IgD-negative memory B cell (primary cell): ENCODE results near the gene SIGLEC7. TPM values are rescaled to one million over a fixed set of nuclear protein-coding genes. Genes with fewer than 3 reads are reported as not detected.

Source experiments
- H3K27ac Mint-ChIP-seq, 3 donors: one replicate each; pipeline ENCODE4 v1.8.0; 2020 to 2022; ENCODE audit warnings: mild to moderate bottlenecking in 3 of 3, mixed read lengths in 3 of 3, moderate library complexity in 1 of 3
- H3K27me3 Mint-ChIP-seq: one replicate; pipeline ENCODE4 v1.8.0; 2021; ENCODE audit warnings: mixed read lengths
- H3K36me3 Mint-ChIP-seq: one replicate; pipeline ENCODE4 v1.8.0; 2020; ENCODE audit warnings: mild to moderate bottlenecking, mixed read lengths
- H3K4me1 Mint-ChIP-seq, 3 donors: one replicate each; pipeline ENCODE4 v1.8.0; 2020 to 2022; ENCODE audit warnings: mixed read lengths in 3 of 3, mild to moderate bottlenecking in 1 of 3
- H3K4me3 Mint-ChIP-seq, 4 donors: one replicate each; pipeline ENCODE4 v1.8.0; 2020 to 2022; ENCODE audit warnings: mild to moderate bottlenecking in 4 of 4, mixed read lengths in 4 of 4, moderate library complexity in 3 of 4
- H3K9me3 Mint-ChIP-seq, 3 donors: one replicate each; pipeline ENCODE4 v1.8.0; 2020 to 2021; ENCODE audit warnings: mixed read lengths in 3 of 3, mild to moderate bottlenecking in 1 of 3
- polyA plus RNA-seq: library from polyadenylated mRNA; unstranded; fragments of 300-500 nt; fragmentation: Illumina TruSeq; gene quantifications from one replicate; pipeline ENCODE4 v1.2.3, GENCODE V29; 2021

Gene SIGLEC7
- polyA plus RNA-seq, 1 donor from 2014 or later, result not detected

GRCh38 chr19:51107406-51108065 lies 34.6 kb upstream of the SIGLEC7 start:
- peaks cover 1% of the 10 kb centered on the region for H3K36me3 Mint-ChIP-seq

GRCh38 chr19:51108066-51108804 lies 33.9 kb upstream of the SIGLEC7 start, which contains the start of gene CTU1:
TSS of gene CTU1 (minus strand) at chr19:51108409. CDS start at chr19:51104569, 3,840 bp downstream.
- peak within 1 kb of the TSS; percentile 95 to 99 (median 96) for H3K27ac Mint-ChIP-seq
- no peaks in the 10 kb centered on the region for H3K27me3 Mint-ChIP-seq
- H3K4me3 Mint-ChIP-seq, result peak within 1 kb of the TSS; percentile 95 to 98 (median 96)
- no peaks in the 10 kb centered on the region for H3K9me3 Mint-ChIP-seq
- H3K4me1 Mint-ChIP-seq, result peaks cover 9 to 18% (median 18%) of the 10 kb centered on the region in 3 donors
- H3K36me3 Mint-ChIP-seq, result peaks cover 1% of the 10 kb centered on the region

More at GRCh38 chr19:51107406-51108065, 34.6 kb upstream of the SIGLEC7 start:
- no peaks in the 10 kb centered on the region for H3K27me3 Mint-ChIP-seq
- H3K4me3 Mint-ChIP-seq, result peak overlapping the region; percentile 95 to 98 (median 96)
- no peaks in the 10 kb centered on the region for H3K9me3 Mint-ChIP-seq
- peak overlapping the region; percentile 95 to 99 (median 96) for H3K27ac Mint-ChIP-seq
- peaks cover 9 to 20% (median 18%) of the 10 kb centered on the region in 3 donors for H3K4me1 Mint-ChIP-seq

- Mint-ChIP-seq H3K27me3 (no peaks in the 10 kb centered on the region), H3K27ac (peak overlapping the region; percentile 94 to 99 (median 95)), H3K4me3 (peak overlapping the region; percentile 95 to 98 (median 96)), H3K4me1 (peaks cover 9 to 18% (median 18%) of the 10 kb centered on the region in 3 donors), H3K36me3 (peaks cover 1% of the 10 kb centered on the region), H3K9me3 (no peaks in the 10 kb centered on the region)
Measured at GRCh38 chr19:51108805-51109146, 33.3 kb upstream of the SIGLEC7 start.

GRCh38 chr19:51110666-51110971 lies 31.5 kb upstream of the SIGLEC7 start:
- Mint-ChIP-seq H3K9me3 (peaks cover 0 to 1% (median 0%) of the 10 kb centered on the region in 3 donors), H3K27me3 (peaks cover 9% of the 10 kb centered on the region), H3K36me3 (peaks cover 1% of the 10 kb centered on the region), H3K4me1 (peaks cover 9 to 16% (median 16%) of the 10 kb centered on the region in 3 donors), H3K27ac (peak overlapping the region in 1 of 3 donors; percentile 31), H3K4me3 (no peak overlapping the region)

- Mint-ChIP-seq H3K4me1 (peaks cover 9 to 16% (median 12%) of the 10 kb centered on the region in 3 donors), H3K4me3 (no peak overlapping the region), H3K27me3 (peaks cover 9% of the 10 kb centered on the region), H3K27ac (no peak overlapping the region), H3K9me3 (peaks cover 0 to 1% (median 0%) of the 10 kb centered on the region in 3 donors), H3K36me3 (peaks cover 1% of the 10 kb centered on the region)
Measured at GRCh38 chr19:51111606-51112005, 30.5 kb upstream of the SIGLEC7 start.

GRCh38 chr19:51114087-51114729 lies 27.9 kb upstream of the SIGLEC7 start:
- Mint-ChIP-seq H3K4me1 (no peaks in the 10 kb centered on the region), H3K27me3 (peaks cover 11% of the 10 kb centered on the region), H3K9me3 (peaks cover 0 to 1% (median 0%) of the 10 kb centered on the region in 3 donors), H3K27ac (no peak overlapping the region), H3K4me3 (no peak overlapping the region), H3K36me3 (no peaks in the 10 kb centered on the region)

DNA sequence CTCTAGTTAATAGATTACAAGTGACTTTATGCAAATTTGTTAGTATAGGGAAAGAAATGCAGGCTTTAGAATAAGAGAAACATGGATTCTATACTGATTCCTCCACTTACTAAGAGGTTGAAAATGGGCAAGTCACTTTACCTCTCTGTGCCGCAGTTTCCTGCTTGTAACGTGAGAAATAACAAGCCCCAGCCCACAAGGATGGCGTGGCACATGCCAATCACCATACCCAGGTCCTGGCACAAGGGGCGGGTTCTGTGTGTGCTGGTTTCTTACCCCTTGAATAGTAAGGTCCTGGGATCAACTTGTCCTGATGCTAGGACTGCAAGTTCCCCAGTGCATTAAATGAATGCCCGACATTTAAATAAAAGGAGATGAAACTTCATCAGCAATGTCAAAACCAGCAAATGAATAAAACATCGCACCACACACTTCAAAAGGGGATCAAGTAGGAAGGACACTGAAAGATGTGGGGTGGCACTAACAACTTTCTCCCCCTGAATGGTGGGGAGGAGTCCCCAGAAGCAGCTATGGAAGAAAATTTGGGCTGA lies 25.3 kb upstream of the SIGLEC7 start:
- no peak overlapping the region for H3K27ac Mint-ChIP-seq
- H3K4me3 Mint-ChIP-seq, result peak overlapping the region in 1 of 4 donors; percentile 10
- no peaks in the 10 kb centered on the region for H3K36me3 Mint-ChIP-seq
- peaks cover 11% of the 10 kb centered on the region for H3K27me3 Mint-ChIP-seq
- H3K4me1 Mint-ChIP-seq, result no peaks in the 10 kb centered on the region
- H3K9me3 Mint-ChIP-seq, result peaks cover 0 to 3% (median 0%) of the 10 kb centered on the region in 3 donors

DNA sequence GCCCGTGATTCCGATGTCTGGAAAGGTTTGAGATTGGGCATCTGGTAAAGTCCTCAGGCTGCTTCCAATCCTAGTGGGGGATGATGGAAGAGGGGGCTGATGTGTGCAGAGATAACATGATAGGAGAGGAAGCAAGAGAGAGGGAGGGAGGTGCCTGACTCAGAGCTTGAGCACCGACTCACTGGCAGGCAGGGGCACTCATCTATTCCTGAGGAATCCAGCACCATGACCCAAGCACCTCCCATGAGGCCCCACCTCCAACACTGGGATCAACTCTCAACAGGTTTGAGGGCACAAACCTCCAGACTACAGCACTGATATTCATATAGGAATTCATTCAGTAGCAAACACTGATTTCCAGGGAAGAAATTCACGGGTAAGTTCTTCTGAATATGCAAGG lies 23.0 kb upstream of the SIGLEC7 start:
- Mint-ChIP-seq H3K27me3 (peaks cover 19% of the 10 kb centered on the region), H3K4me3 (no peak overlapping the region), H3K4me1 (peaks cover 2 to 9% (median 9%) of the 10 kb centered on the region in 3 donors), H3K9me3 (peaks cover 0 to 3% (median 0%) of the 10 kb centered on the region in 3 donors), H3K36me3 (peaks cover 2% of the 10 kb centered on the region), H3K27ac (no peak overlapping the region)

- H3K36me3 Mint-ChIP-seq, result peaks cover 2% of the 10 kb centered on the region
- peaks cover 0 to 3% (median 0%) of the 10 kb centered on the region in 3 donors for H3K9me3 Mint-ChIP-seq
- H3K27me3 Mint-ChIP-seq, result peaks cover 17% of the 10 kb centered on the region
- H3K27ac Mint-ChIP-seq, result no peak overlapping the region
- H3K4me1 Mint-ChIP-seq, result peaks cover 2 to 10% (median 9%) of the 10 kb centered on the region in 3 donors
- no peak overlapping the region for H3K4me3 Mint-ChIP-seq
Measured at GRCh38 chr19:51119611-51120010, 22.5 kb upstream of the SIGLEC7 start.

- H3K27me3 Mint-ChIP-seq, result peaks cover 14% of the 10 kb centered on the region
- peaks cover 4 to 10% (median 9%) of the 10 kb centered on the region in 3 donors for H3K4me1 Mint-ChIP-seq
- no peak overlapping the region for H3K27ac Mint-ChIP-seq
- peaks cover 2% of the 10 kb centered on the region for H3K36me3 Mint-ChIP-seq
- H3K9me3 Mint-ChIP-seq, result peaks cover 0 to 2% (median 0%) of the 10 kb centered on the region in 3 donors
- no peak overlapping the region for H3K4me3 Mint-ChIP-seq
Measured at GRCh38 chr19:51120160-51120559, 21.9 kb upstream of the SIGLEC7 start.

- no peak overlapping the region for H3K4me3 Mint-ChIP-seq
Measured at GRCh38 chr19:51121257-51121656, 20.8 kb upstream of the SIGLEC7 start.

DNA sequence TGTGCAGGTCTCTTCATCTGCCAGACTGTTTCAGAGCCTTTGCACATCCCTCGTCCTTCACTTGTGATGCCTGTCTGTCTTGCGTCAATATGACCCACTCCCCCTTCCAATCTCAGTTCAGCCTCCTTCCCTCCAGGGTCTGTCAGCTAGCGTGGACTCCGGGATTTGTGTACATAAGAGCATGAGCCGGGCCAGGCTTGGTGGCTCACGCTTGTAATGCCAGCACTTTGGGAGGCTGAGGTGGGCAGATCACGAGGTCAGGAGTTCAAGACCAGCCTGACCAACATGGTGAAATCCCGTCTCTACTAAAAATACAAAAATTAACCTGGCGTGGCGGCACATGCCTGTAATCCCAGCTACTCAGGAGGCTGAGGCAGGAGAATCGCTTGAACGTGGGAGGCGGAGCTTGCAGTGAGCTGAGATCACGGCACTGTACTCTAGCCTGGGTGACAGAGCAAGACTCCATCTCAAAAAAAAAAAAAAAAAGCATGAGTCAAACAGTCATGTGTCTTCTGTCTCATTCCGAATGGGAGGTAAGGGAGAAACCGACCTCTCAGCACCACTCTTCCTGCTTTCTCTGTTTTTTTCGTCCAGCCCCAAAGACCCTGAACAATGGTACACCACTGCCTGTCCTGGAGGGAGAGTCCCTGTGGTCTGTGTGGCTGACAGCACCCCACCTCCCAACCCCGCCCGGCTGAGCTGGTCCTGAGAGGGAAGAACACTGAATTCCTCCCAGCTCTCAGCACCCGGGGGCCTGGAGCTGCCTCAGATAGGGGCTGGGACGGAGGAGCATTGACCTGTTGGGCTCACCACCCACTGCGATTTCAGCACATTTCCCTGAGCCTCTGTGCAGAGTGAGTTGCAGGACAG lies 19.8 kb upstream of the SIGLEC7 start:
- Mint-ChIP-seq H3K27ac (peak overlapping the region in 1 of 3 donors; percentile 74), H3K36me3 (peaks cover 2% of the 10 kb centered on the region), H3K4me3 (peak overlapping the region in 1 of 4 donors; percentile 17), H3K27me3 (peaks cover 11% of the 10 kb centered on the region), H3K9me3 (peaks cover 0 to 4% (median 0%) of the 10 kb centered on the region in 3 donors), H3K4me1 (peaks cover 4 to 10% (median 9%) of the 10 kb centered on the region in 3 donors)

More at GRCh38 chr19:51121257-51121656, 20.8 kb upstream of the SIGLEC7 start:
- Mint-ChIP-seq H3K36me3 (peaks cover 2% of the 10 kb centered on the region), H3K27me3 (peaks cover 11% of the 10 kb centered on the region), H3K27ac (no peak overlapping the region), H3K9me3 (peaks cover 0 to 2% (median 0%) of the 10 kb centered on the region in 3 donors), H3K4me1 (peaks cover 4 to 10% (median 9%) of the 10 kb centered on the region in 3 donors)

DNA sequence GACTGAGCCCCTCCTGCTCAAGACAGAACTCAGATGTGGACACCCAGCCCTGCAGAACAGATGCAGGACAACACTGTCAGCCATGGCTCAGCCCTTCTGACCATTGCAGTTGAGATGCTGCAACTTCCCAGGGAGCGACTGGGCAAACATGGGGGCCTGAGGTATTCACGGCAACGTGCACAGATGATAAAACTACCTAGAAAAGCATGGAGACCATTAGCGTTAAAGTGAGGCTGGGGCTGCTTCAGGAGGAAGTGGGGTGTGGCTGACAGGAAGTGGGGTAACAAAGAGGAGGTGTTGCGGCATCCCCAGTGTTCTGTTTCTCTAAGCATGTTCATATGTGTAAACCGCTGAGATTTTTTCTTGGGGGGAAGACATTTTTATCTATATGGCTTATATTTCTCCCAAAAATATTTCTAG lies 18.7 kb upstream of the SIGLEC7 start:
- Mint-ChIP-seq H3K27me3 (peaks cover 11% of the 10 kb centered on the region), H3K36me3 (peaks cover 2% of the 10 kb centered on the region), H3K9me3 (peaks cover 0 to 4% (median 0%) of the 10 kb centered on the region in 3 donors), H3K4me1 (peaks cover 4 to 10% (median 9%) of the 10 kb centered on the region in 3 donors), H3K4me3 (peak overlapping the region in 2 of 4 donors; percentile 38 to 89), H3K27ac (peak overlapping the region in 2 of 3 donors; percentile 11 to 40)

- Mint-ChIP-seq H3K27me3 (peaks cover 14% of the 10 kb centered on the region), H3K4me1 (peaks cover 6 to 11% (median 9%) of the 10 kb centered on the region in 3 donors), H3K36me3 (peaks cover 2% of the 10 kb centered on the region), H3K9me3 (peaks cover 0 to 4% (median 0%) of the 10 kb centered on the region in 3 donors), H3K27ac (peak overlapping the region; percentile 11 to 40 (median 17)), H3K4me3 (no peak overlapping the region)
Measured at GRCh38 chr19:51123802-51124201, 18.3 kb upstream of the SIGLEC7 start.
